ENCODE measurements around the gene PLEKHA1.

GRCh38 chr10:122419876-122420623 lies 45.5 kb downstream of the PLEKHA1 start:
- TF ChIP-seq CTCF (IDR thresholded peaks at IDR 0.05; ENCODE audit: insufficient read depth, low read length), result no peak
- no peak for TF ChIP-seq REST (IDR thresholded peaks at IDR 0.05; ENCODE audit: insufficient replicate concordance, low read depth)
- no peak for TF ChIP-seq POLR2AphosphoS5 (IDR thresholded peaks at IDR 0.05; ENCODE audit: low read depth)

Data from HL-60 (cell line).